Smooth muscle cell of the pulmonary artery (primary cell): Measurements from ENCODE around the gene FAAP100. TPM values are rescaled to one million over a fixed set of nuclear protein-coding genes. Genes with fewer than 3 reads are reported as not detected.

ENCODE experiments used
- total RNA-seq: library from RNA; depleted of rRNA; stranded (reverse); fragments of >200 nt; gene quantifications from 2 replicates; pipeline ENCODE4 v1.2.3, GENCODE V29; 2014

The FAAP100 gene, protein sequence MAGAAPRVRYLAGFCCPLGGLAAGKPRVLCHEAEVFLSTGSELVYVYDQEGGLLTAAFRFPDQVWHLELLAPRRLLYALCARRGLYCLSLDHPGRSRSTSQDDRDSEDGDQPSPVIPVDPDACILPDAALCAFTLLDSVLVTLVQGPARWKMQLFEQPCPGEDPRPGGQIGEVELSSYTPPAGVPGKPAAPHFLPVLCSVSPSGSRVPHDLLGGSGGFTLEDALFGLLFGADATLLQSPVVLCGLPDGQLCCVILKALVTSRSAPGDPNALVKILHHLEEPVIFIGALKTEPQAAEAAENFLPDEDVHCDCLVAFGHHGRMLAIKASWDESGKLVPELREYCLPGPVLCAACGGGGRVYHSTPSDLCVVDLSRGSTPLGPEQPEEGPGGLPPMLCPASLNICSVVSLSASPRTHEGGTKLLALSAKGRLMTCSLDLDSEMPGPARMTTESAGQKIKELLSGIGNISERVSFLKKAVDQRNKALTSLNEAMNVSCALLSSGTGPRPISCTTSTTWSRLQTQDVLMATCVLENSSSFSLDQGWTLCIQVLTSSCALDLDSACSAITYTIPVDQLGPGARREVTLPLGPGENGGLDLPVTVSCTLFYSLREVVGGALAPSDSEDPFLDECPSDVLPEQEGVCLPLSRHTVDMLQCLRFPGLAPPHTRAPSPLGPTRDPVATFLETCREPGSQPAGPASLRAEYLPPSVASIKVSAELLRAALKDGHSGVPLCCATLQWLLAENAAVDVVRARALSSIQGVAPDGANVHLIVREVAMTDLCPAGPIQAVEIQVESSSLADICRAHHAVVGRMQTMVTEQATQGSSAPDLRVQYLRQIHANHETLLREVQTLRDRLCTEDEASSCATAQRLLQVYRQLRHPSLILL
- 19.3 and 22.9 TPM in 2 replicates for total RNA-seq

DNA sequence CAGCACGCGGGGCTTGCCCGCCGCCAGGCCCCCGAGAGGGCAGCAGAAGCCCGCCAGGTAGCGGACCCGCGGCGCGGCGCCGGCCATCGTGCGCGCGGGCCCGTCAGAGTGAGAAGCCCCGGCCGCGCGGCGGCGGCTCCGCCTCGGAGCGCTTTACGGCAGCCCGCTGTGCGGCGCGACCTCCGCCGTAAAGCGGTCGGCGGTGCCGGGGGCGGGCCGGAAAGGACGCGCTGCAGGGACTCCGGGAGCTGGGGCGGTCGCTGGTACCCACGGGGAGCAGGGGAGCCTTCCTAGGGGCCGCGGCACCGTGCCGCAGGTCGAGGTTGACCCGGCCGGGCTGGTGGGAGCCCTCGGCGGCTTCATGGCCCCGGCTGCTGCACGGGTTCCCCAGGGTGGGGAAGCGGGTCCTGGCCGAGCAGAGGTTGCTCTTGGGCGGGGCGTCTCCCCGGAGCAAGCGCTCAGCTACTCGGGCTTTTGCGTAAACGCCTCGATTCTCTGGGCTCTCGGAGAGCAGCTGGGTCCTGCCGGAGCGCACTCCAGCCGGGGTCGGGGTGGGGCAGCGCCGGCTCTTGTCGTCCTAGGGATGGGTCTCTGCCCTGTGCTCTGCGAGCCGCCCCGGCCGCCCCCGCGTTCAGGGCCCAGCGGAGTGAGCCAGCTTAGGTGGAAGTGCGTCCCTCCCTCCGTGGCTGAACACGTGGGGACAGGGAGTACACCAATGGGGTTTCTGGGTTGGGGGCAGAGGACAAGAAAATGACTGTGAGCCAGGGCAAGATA, at the start of gene FAAP100:
TSS of gene FAAP100 (minus strand) at position 110 of the 774 bp plus-strand sequence. CDS start at position 87, 23 bp downstream.

DNA sequence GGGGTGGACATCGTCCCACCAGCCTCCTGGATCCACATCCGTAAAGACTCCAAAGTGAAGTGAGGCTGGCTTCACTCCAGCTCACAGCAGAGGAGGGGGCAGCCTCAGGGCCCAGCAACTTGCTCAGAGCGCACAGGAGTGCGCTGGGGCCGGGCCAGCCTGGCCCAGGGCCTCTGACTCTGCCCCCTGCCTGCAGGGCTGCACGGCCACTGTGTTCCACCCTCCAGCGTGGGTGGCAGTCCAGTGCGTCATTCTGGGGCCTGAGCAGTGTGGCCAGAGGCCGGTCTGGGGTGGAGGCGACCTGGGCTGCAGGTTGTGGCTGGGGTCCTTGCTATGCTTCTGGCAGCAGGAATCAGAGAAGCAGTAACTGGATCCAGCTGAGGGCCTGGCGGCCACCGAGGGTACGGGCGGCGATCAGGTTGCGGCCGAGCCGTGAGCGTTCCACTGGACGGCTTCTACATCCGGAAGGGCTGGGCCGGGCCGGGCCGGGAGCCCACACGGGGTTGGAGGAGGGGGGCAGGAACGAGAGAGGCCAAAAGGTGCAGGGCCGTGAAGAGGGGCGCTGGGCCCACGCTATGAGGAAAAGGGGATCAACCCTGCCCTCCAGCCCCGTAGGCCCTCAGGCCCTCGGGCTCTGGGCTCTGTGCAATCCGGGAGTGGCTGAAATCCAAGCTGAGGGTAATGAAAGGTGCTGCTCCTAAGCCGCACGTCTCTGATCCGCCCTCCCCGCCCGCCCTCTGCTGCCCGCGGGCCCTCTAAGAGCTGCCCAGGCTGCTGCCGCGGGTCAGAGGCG, 24.4 kb downstream of the FAAP100 start, which contains the start of gene FSCN2:
TSS of gene FSCN2 (plus strand) at position 787 of the 793 bp plus-strand sequence. CDS start 155 bp downstream, outside the sequence.

DNA sequence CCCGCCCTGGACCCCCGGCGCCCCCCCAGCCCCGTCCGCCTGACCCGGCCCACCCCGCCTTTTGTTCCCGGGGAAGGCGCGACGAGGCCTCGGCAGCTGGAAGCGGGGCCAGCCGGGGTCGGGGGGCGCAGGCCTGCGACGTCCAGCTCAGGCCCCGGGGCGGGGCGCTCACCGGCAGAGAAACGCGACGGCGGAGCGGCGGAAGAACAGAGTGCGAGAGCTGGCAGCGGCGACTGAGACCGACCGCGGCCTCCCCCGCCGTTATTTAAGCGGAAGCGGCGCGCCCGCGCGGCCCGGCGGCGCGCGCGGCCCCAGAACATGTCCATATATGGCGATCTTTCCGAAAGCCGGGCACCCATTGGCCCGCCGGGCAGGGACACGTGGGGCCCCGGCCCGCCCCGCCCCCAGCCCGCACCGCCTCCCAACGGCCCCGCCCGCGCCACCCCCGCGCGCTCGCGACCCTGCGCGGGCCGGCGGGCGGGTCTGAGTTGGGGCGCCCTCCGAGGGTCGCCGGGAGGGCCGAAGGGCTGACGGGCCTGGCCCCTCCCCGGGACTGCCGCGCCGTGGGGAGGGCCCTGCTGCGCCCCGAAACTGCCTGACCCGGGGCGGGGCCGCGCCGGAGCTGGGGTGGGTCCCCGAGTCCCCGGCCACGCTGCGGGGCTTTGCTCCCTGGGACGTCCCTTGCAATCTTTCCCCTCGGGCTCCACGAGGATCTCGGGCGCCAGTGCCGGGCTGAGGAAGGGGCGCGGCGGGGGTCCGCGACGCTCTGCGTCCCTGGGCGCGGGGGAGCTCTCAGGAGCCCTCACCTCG, 39.4 kb downstream of the FAAP100 start, which contains the start of gene ACTG1:
TSS of gene ACTG1 (minus strand) at position 238 of the 810 bp plus-strand sequence. CDS start 445 bp downstream, outside the sequence.

Other genes starting within 250 kb of the FAAP100 start
- 12.4 and 14.3 TPM in 2 replicates for gene BAHCC1, start 156.9 kb downstream of the FAAP100 start, total RNA-seq
- 10,617 and 11,641 TPM in 2 replicates for gene ACTG1, start 39.6 kb downstream of the FAAP100 start, total RNA-seq
- gene FSCN2, start 24.0 kb downstream of the FAAP100 start, total RNA-seq, result 2.0 and 11.0 TPM in 2 replicates
- 91.2 and 127 TPM in 2 replicates for gene NPLOC4, start 84.8 kb upstream of the FAAP100 start, total RNA-seq
- 3.6 TPM in 2 replicates for gene TSPAN10, start 84.8 kb upstream of the FAAP100 start, total RNA-seq
- not detected in 2 replicates for gene PDE6G, start 104.2 kb upstream of the FAAP100 start, total RNA-seq
- gene OXLD1, start 114.3 kb upstream of the FAAP100 start, total RNA-seq, result 21.6 and 23.7 TPM in 2 replicates
- 5.4 and 6.8 TPM in 2 replicates for gene CCDC137, start 114.4 kb upstream of the FAAP100 start, total RNA-seq
- 17.1 and 18.2 TPM in 2 replicates for gene ARL16, start 131.4 kb upstream of the FAAP100 start, total RNA-seq
- gene HGS, start 131.7 kb upstream of the FAAP100 start, total RNA-seq, result 75.7 and 112 TPM in 2 replicates
- gene MRPL12, start 151.0 kb upstream of the FAAP100 start, total RNA-seq, result 7.2 and 10.0 TPM in 2 replicates
- gene SLC25A10, start 159.9 kb upstream of the FAAP100 start, total RNA-seq, result 5.5 and 8.6 TPM in 2 replicates